ENCODE results near the gene USP10.

Gene USP10

DNA sequence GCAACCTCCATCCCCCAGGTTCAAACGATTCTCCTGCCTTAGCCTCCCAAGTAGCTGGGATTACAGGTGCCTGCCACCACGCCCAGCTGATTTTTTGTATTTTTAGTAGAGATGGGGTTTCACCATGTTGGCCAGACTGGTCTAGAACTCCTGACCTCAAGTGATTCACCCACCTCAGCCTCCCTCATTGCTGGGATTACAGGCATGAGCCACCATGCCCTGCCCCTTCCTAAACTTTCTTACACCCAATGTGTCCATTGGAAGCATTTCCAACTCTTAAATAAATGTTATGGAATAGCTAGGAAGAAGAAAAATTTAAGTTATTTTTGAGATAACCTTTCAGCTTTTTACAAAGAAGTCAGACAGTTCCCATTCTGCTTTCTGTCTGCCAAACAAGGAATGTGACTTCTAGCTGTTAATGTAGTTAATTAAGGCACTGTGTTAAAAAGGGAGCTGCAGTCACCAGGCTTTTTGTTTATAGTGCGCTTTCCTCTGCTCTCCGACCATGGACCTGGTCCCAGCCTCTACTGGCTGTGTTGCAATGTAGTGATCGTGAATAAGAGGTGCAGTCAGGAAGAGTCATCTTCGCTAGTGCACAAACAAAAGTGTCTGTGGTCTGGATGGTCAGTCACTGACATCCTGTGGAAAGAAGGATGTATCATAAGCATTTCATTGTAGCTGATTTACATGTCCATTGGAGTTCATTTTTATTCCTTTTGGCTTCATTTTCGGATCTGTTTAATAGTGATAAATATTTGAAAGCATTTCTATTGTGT is 39.7 kb downstream of the USP10 start:
- TF ChIP-seq FOXM1 (IDR thresholded peaks at IDR 0.05; ENCODE audit: borderline replicate concordance, low read depth) (no peak), TEAD4 (IDR thresholded peaks at IDR 0.05) (no peak), YY1 (IDR thresholded peaks at IDR 0.05; ENCODE audit: low read depth) (no peak), TCF12 (IDR thresholded peaks at IDR 0.05; ENCODE audit: low read depth) (no peak), CEBPB (IDR thresholded peaks at IDR 0.05) (no peak), TAF1 (IDR thresholded peaks at IDR 0.05; ENCODE audit: low read depth) (no peak)
- TF ChIP-seq, protein P1, sequence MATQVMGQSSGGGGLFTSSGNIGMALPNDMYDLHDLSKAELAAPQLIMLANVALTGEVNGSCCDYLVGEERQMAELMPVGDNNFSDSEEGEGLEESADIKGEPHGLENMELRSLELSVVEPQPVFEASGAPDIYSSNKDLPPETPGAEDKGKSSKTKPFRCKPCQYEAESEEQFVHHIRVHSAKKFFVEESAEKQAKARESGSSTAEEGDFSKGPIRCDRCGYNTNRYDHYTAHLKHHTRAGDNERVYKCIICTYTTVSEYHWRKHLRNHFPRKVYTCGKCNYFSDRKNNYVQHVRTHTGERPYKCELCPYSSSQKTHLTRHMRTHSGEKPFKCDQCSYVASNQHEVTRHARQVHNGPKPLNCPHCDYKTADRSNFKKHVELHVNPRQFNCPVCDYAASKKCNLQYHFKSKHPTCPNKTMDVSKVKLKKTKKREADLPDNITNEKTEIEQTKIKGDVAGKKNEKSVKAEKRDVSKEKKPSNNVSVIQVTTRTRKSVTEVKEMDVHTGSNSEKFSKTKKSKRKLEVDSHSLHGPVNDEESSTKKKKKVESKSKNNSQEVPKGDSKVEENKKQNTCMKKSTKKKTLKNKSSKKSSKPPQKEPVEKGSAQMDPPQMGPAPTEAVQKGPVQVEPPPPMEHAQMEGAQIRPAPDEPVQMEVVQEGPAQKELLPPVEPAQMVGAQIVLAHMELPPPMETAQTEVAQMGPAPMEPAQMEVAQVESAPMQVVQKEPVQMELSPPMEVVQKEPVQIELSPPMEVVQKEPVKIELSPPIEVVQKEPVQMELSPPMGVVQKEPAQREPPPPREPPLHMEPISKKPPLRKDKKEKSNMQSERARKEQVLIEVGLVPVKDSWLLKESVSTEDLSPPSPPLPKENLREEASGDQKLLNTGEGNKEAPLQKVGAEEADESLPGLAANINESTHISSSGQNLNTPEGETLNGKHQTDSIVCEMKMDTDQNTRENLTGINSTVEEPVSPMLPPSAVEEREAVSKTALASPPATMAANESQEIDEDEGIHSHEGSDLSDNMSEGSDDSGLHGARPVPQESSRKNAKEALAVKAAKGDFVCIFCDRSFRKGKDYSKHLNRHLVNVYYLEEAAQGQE (IDR thresholded peaks at IDR 0.05; ENCODE audit: low read depth) = no peak

DNA sequence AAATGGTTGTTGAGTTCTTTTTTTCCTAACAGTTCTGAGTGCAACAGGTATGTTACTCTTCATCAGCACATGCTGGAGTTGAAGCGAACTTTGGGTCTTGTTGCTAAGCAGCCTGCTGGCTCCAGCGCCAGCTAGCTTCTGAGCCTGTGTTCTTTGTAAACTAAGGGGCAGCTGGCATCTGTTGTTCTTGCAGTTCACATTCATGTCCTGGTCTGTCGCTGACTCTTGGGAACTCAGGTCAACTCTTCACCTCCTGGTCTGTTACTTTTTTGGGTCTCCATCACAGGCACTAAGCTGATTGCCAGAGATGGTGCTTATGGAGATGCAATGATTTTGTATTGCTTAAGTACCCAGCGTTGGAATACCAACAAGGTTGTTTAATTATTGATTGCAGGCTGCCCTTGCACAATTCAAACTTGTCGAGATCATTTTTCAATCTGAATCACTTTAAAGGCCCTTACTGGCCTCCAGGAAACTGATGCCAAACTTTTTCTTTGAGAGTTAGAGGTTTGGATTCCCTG is 40.9 kb downstream of the USP10 start:
- TF ChIP-seq YY1 (IDR thresholded peaks at IDR 0.05; ENCODE audit: low read depth) (no peak), TEAD4 (IDR thresholded peaks at IDR 0.05) (no peak), TAF1 (IDR thresholded peaks at IDR 0.05; ENCODE audit: low read depth) (no peak), TCF12 (IDR thresholded peaks at IDR 0.05; ENCODE audit: low read depth) (no peak), NFIC (IDR thresholded peaks at IDR 0.05) (no peak), RAD21 (IDR thresholded peaks at IDR 0.05; ENCODE audit: low read depth) (no peak), FOXM1 (IDR thresholded peaks at IDR 0.05; ENCODE audit: borderline replicate concordance, low read depth) (no peak), ZBTB7A (IDR thresholded peaks at IDR 0.05; ENCODE audit: low read depth) (no peak)
- TF ChIP-seq, protein P1 (IDR thresholded peaks at IDR 0.05; ENCODE audit: low read depth) = no peak

- TF ChIP-seq RAD21 (IDR thresholded peaks at IDR 0.05; ENCODE audit: low read depth) (no peak), MAX (IDR thresholded peaks at IDR 0.05) (peak; percentile 53; the same call in 1 of the 2 replicates)
These were observed 41.6 kb downstream of the USP10 start for GRCh38 chr16:84741340-84741830.

GRCh38 chr16:84742641-84743092 is 42.9 kb downstream of the USP10 start:
- TF ChIP-seq FOXM1 (IDR thresholded peaks at IDR 0.05; ENCODE audit: borderline replicate concordance, low read depth) (no peak), CEBPB (IDR thresholded peaks at IDR 0.05) (no peak), YY1 (IDR thresholded peaks at IDR 0.05; ENCODE audit: low read depth) (no peak), TCF12 (IDR thresholded peaks at IDR 0.05; ENCODE audit: low read depth) (no peak), NFIC (IDR thresholded peaks at IDR 0.05) (no peak)

GRCh38 chr16:84746231-84746630 is 46.4 kb downstream of the USP10 start:
- TF ChIP-seq ZBTB7A (IDR thresholded peaks at IDR 0.05; ENCODE audit: low read depth) (no peak), EGR1 (IDR thresholded peaks at IDR 0.05) (no peak), FOXM1 (IDR thresholded peaks at IDR 0.05; ENCODE audit: borderline replicate concordance, low read depth) (no peak)
- TF ChIP-seq, protein P1 (IDR thresholded peaks at IDR 0.05; ENCODE audit: low read depth) = no peak

GRCh38 chr16:84746875-84747274 is 47.1 kb downstream of the USP10 start:
- TF ChIP-seq RAD21 (IDR thresholded peaks at IDR 0.05; ENCODE audit: low read depth) = no peak
- no peak for TF ChIP-seq NFIC (IDR thresholded peaks at IDR 0.05)
- TF ChIP-seq, protein P2, sequence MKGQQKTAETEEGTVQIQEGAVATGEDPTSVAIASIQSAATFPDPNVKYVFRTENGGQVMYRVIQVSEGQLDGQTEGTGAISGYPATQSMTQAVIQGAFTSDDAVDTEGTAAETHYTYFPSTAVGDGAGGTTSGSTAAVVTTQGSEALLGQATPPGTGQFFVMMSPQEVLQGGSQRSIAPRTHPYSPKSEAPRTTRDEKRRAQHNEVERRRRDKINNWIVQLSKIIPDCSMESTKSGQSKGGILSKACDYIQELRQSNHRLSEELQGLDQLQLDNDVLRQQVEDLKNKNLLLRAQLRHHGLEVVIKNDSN (IDR thresholded peaks at IDR 0.05) = no peak
- TF ChIP-seq MAX (IDR thresholded peaks at IDR 0.05) = no peak
- TF ChIP-seq CEBPB (IDR thresholded peaks at IDR 0.05) = no peak
- TF ChIP-seq EP300 (IDR thresholded peaks at IDR 0.05; ENCODE audit: borderline replicate concordance) = no peak
- TF ChIP-seq, protein P1 (IDR thresholded peaks at IDR 0.05; ENCODE audit: low read depth) = no peak
- no peak for TF ChIP-seq YY1 (IDR thresholded peaks at IDR 0.05; ENCODE audit: low read depth)
- TF ChIP-seq TEAD4 (IDR thresholded peaks at IDR 0.05) = no peak
- no peak for TF ChIP-seq ZBTB7A (IDR thresholded peaks at IDR 0.05; ENCODE audit: low read depth)
- TF ChIP-seq EGR1 (IDR thresholded peaks at IDR 0.05) = no peak
- TF ChIP-seq TAF1 (IDR thresholded peaks at IDR 0.05; ENCODE audit: low read depth) = no peak
- no peak for TF ChIP-seq FOXM1 (IDR thresholded peaks at IDR 0.05; ENCODE audit: borderline replicate concordance, low read depth)
- TF ChIP-seq TCF12 (IDR thresholded peaks at IDR 0.05; ENCODE audit: low read depth) = no peak
- no peak for TF ChIP-seq CREB1 (IDR thresholded peaks at IDR 0.05; ENCODE audit: low read depth)
